Measurements from ENCODE around the gene NOLC1. TPM values are rescaled to one million over a fixed set of nuclear protein-coding genes. Genes with fewer than 3 reads are reported as not detected.

Gene NOLC1
- total RNA-seq, 1 donor from 2014 or later: 31.0 TPM

DNA sequence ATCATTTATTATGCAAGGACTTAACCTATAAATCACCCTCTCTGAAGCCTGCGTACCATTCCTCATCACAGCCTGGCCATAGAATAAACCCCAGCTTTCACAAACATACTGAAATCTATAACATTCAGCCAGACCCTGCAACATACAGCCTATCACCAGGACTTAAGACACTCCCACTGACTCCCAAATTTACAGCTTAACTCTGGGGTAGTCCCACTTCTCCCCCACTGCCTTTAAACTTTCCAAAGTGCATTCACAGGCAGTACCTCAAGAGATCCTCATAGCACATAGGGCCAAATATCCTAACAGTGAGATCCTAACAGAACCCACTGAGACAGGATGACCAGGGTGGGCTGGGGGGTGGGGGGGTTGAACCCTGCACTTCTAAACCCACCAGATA, 35.5 kb upstream of the NOLC1 start:
- H3K27ac ChIP-seq: peak overlapping the region; percentile 96
- peaks cover under 1% of the 10 kb centered on the region for H3K36me3 ChIP-seq
- H3K9me3 ChIP-seq: no peaks in the 10 kb centered on the region
- no peak for DNase-seq
- peaks cover 82% of the 10 kb centered on the region for H3K4me1 ChIP-seq
- peak overlapping the region; percentile 80 for H3K4me3 ChIP-seq
- no peak for ATAC-seq
- intact Hi-C loops (cut with DNase I): no loop called here
- TF ChIP-seq, protein P1, sequence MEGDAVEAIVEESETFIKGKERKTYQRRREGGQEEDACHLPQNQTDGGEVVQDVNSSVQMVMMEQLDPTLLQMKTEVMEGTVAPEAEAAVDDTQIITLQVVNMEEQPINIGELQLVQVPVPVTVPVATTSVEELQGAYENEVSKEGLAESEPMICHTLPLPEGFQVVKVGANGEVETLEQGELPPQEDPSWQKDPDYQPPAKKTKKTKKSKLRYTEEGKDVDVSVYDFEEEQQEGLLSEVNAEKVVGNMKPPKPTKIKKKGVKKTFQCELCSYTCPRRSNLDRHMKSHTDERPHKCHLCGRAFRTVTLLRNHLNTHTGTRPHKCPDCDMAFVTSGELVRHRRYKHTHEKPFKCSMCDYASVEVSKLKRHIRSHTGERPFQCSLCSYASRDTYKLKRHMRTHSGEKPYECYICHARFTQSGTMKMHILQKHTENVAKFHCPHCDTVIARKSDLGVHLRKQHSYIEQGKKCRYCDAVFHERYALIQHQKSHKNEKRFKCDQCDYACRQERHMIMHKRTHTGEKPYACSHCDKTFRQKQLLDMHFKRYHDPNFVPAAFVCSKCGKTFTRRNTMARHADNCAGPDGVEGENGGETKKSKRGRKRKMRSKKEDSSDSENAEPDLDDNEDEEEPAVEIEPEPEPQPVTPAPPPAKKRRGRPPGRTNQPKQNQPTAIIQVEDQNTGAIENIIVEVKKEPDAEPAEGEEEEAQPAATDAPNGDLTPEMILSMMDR (IDR thresholded peaks at IDR 0.05): no peak
- H3K27me3 ChIP-seq (ENCODE audit: low read depth): no peaks in the 10 kb centered on the region

DNA sequence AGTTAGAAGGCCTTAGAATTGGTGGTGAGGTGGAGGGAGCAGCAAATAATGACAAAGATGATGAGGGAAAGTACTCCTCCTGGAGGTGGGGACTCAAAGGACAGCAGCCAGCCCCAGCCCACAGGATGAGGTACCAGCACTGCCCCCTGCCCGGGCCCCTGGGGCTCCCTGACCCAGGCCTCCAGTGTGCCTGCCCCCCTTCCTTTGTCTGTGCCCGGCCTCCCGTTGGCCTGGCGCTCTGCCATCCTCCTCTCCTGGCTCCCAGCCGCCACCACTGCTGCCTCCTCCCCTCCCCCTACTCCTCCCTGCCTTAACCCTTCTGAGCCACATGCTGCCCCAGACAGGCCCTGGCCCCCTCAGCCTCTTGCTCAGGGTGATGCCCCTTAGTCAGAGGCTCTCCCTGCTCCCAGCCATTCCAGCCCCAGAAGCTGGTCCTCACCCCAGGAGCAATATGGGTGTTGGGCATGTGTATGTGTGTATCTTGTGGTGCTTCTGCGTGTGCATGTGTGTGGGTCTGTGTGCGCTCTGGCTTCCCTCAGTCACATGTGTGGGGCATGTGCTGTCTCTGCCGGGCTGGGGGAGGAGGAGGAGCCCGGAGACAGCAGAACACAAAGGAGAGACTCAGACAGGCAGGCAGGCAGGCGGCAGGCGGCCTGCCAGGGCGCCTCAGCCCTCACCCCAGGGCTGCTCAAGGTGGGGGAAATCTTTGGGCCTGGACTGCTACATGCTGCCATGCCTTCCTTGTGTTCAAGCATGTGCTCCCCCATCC, 34.6 kb upstream of the NOLC1 start:
- Histone ChIP-seq H3K9me3 (no peaks in the 10 kb centered on the region), H3K27ac (peak overlapping the region; percentile 96), H3K27me3 (ENCODE audit: low read depth) (no peaks in the 10 kb centered on the region), H3K4me1 (peaks cover 82% of the 10 kb centered on the region), H3K36me3 (no peaks in the 10 kb centered on the region), H3K4me3 (peak overlapping the region; percentile 80)
- ATAC-seq (peak; percentile 2), DNase-seq (peak; percentile 86)
- TF ChIP-seq, protein P1 (IDR thresholded peaks at IDR 0.05): peak; percentile 14
- intact Hi-C loops (cut with DNase I): no loop called here

- DNase-seq (peak; percentile 61), ATAC-seq (peak in 1 of 2 donors; percentile 1)
- Histone ChIP-seq H3K27me3 (ENCODE audit: low read depth) (no peaks in the 10 kb centered on the region), H3K4me1 (peaks cover 71% of the 10 kb centered on the region), H3K36me3 (no peaks in the 10 kb centered on the region), H3K4me3 (peak overlapping the region; percentile 80), H3K9me3 (no peaks in the 10 kb centered on the region), H3K27ac (peak overlapping the region; percentile 96)
- intact Hi-C loops (cut with DNase I): no loop called here
- TF ChIP-seq, protein P1 (IDR thresholded peaks at IDR 0.05): no peak
Measured at GRCh38 chr10:102118867-102119266, 33.3 kb upstream of the NOLC1 start.

DNA sequence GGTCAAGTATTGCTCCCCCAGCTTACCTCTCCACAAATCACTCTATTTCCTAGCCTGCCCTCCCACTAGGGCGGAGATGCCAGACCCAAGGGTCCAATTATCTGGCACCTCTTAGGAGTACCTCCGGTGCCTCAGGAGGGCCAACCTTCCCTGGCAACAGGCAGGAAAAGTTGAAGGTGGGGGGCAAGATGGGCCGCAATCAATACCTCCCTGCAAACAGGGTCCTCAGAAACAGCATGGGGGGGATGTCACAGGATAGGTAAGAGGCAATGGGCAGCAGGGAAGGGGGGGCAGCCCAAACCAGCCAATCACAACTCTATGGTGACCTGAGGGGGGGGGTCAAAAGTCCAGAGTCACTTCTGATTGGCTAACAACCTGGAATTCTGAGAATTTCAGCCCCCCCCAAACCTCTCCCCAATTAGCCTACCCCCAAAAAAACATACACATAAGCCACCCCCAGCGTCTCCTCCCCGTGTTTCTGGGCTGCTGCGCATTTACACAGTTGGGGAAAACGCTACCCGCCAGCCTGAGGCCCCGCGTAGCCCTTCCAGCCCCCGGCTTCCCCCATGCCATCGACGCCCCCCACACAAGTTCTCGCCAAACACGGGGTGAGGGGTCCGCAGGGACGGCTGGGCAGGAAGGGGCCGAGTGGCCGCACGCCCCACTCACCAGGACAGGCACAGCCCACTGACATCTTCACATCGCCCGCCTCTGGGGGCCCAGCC, 32.6 kb upstream of the NOLC1 start:
- ATAC-seq: peak; percentile 46 to 60
- Histone ChIP-seq H3K36me3 (no peaks in the 10 kb centered on the region), H3K9me3 (no peaks in the 10 kb centered on the region), H3K27ac (peak overlapping the region; percentile 96), H3K27me3 (ENCODE audit: low read depth) (no peaks in the 10 kb centered on the region), H3K4me1 (peaks cover 64% of the 10 kb centered on the region), H3K4me3 (peak overlapping the region; percentile 80)
- intact Hi-C loops (cut with DNase I): no loop called here
- TF ChIP-seq, protein P1 (IDR thresholded peaks at IDR 0.05): no peak
- DNase-seq: peak; percentile 66

- DNase-seq (peak; percentile 84), ATAC-seq (peak; percentile 85 to 86)
Measured at GRCh38 chr10:102120142-102120990, 31.8 kb upstream of the NOLC1 start, which contains the start of gene LDB1. TSS of gene LDB1 (minus strand) at chr10:102120368. CDS start at chr10:102120110, 258 bp downstream.

More at GRCh38 chr10:102120142-102120990, 31.8 kb upstream of the NOLC1 start, which contains the start of gene LDB1:
- H3K4me3 ChIP-seq: peak within 1 kb of the TSS; percentile 80
- no peaks in the 10 kb centered on the region for H3K9me3 ChIP-seq
- peak within 1 kb of the TSS; percentile 96 for H3K27ac ChIP-seq
- intact Hi-C loops (cut with DNase I): no loop called here
- TF ChIP-seq, protein P1 (IDR thresholded peaks at IDR 0.05): no peak
- H3K36me3 ChIP-seq: no peaks in the 10 kb centered on the region
- H3K27me3 ChIP-seq (ENCODE audit: low read depth): no peaks in the 10 kb centered on the region
- peaks cover 59% of the 10 kb centered on the region for H3K4me1 ChIP-seq
